HFFc6 (cell line): ENCODE results near the gene SCTR. TPM values are rescaled to one million over a fixed set of nuclear protein-coding genes. Genes with fewer than 3 reads are reported as not detected.

Experiments used
- DNase-seq: peaks from one replicate; pipeline ENCODE4 v3.0.0-alpha.2; 2018
- H3K27ac Mint-ChIP-seq: 2 replicates; pipeline ENCODE4 v1.8.0; 2020; ENCODE audit warnings: mild to moderate bottlenecking, mixed read lengths
- H3K27me3 Mint-ChIP-seq: 2 replicates; pipeline ENCODE4 v1.8.0; 2021; ENCODE audit warnings: mild to moderate bottlenecking, moderate library complexity, mixed read lengths; ENCODE audit not compliant: insufficient read depth
- H3K36me3 Mint-ChIP-seq: 2 replicates; pipeline ENCODE4 v1.8.0; 2021; ENCODE audit warnings: low read depth, mixed read lengths
- H3K4me1 Mint-ChIP-seq: 2 replicates; pipeline ENCODE4 v1.8.0; 2020; ENCODE audit warnings: low read depth, mixed read lengths
- H3K4me3 Mint-ChIP-seq: 2 replicates; pipeline ENCODE4 v1.8.0; 2020; ENCODE audit warnings: mild to moderate bottlenecking, moderate library complexity, mixed read lengths
- H3K9me3 Mint-ChIP-seq: 2 replicates; pipeline ENCODE4 v1.8.0; 2020; ENCODE audit warnings: mild to moderate bottlenecking, mixed read lengths
- total RNA-seq, 6 experiments: library from RNA; stranded (reverse); fragmentation: NEBNext Ultra II Directional; extraction: Animal tissue kit (Norgen Biotek cat#: 25700); gene quantifications; 2 replicates in 1 of 6; 3 replicates in 5 of 6; pipeline ENCODE4 v1.2.3, GENCODE V29; 2021
- TF ChIP-seq, protein P1 (sequence below): fragments of 200-600 bp; sonication (generic); IDR thresholded peaks from 2 replicates; pipeline ENCODE4 v1.5.0; 2021; ENCODE audit warnings: antibody characterized with exemption, mild to moderate bottlenecking

Gene SCTR
- total RNA-seq, 6 experiments from 2014 or later, result not detected

DNA sequence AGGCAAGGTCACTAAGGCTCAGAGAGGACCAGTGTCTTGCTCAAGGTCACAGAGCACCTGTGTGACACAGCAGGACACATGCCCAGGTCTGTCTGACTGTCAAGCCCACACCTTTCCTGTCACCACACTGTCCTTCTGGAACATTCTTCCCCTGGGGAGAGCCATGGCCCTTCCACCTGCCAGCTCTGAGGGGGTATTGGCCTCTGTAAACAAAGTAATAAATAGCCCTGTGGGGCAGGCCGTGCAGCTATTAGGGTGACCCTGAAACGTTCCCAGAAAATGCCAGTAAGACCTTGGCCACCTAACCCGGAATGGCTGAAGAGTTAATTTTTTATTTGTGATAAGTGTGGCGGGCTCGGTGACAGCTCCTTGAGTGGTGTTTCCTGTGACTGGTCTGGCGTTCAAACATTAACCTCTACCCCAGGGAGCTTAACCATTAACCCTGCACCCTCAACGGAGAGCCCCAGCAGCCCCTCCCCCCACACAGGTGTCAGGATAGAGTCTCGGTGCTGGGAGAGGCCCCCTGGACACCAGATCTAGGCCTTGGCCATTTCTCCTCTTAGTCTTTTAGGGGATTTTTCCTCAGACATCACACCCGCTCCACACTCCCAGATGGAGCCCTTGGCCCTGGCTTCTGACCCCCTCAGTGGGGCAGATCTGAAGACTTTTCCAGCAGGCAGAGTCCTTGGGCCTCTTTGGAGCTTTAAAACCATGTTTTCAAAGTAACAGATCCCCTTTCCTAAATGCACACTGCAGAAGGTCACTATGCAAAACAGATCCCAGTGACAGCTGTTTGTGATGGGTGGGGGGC is 36.6 kb downstream of the SCTR start:
- Mint-ChIP-seq H3K27ac (no peak overlapping the region), H3K36me3 (no peaks in the 10 kb centered on the region), H3K27me3 (peaks cover 19% of the 10 kb centered on the region), H3K9me3 (no peaks in the 10 kb centered on the region), H3K4me1 (peaks cover 11% of the 10 kb centered on the region), H3K4me3 (no peak overlapping the region)
- TF ChIP-seq, protein P1, sequence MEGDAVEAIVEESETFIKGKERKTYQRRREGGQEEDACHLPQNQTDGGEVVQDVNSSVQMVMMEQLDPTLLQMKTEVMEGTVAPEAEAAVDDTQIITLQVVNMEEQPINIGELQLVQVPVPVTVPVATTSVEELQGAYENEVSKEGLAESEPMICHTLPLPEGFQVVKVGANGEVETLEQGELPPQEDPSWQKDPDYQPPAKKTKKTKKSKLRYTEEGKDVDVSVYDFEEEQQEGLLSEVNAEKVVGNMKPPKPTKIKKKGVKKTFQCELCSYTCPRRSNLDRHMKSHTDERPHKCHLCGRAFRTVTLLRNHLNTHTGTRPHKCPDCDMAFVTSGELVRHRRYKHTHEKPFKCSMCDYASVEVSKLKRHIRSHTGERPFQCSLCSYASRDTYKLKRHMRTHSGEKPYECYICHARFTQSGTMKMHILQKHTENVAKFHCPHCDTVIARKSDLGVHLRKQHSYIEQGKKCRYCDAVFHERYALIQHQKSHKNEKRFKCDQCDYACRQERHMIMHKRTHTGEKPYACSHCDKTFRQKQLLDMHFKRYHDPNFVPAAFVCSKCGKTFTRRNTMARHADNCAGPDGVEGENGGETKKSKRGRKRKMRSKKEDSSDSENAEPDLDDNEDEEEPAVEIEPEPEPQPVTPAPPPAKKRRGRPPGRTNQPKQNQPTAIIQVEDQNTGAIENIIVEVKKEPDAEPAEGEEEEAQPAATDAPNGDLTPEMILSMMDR, result no peak
- no peak for DNase-seq

DNA sequence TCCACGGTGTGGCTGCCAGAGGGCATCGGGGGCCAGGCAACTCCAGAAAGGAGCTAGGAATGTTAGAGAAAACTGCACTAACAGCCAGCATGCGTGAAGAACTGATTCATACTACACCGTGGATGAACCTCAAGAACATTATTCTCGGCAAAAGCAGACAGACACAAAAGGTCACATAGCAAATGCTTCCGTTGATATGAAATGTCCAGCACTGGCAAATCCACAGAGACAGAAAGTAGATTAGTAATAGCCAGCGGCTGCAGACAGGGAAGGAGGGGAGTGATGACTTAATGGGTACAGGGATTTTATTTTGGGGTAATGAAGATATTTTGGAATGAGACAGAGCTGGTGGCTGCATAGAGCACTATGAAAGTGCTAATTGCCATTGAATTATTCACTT is 37.4 kb downstream of the SCTR start:
- TF ChIP-seq, protein P1, result no peak
- no peak for DNase-seq
- Mint-ChIP-seq H3K4me3 (no peak overlapping the region), H3K9me3 (no peaks in the 10 kb centered on the region), H3K27me3 (peaks cover 19% of the 10 kb centered on the region), H3K27ac (no peak overlapping the region), H3K4me1 (peaks cover 4% of the 10 kb centered on the region), H3K36me3 (no peaks in the 10 kb centered on the region)

DNA sequence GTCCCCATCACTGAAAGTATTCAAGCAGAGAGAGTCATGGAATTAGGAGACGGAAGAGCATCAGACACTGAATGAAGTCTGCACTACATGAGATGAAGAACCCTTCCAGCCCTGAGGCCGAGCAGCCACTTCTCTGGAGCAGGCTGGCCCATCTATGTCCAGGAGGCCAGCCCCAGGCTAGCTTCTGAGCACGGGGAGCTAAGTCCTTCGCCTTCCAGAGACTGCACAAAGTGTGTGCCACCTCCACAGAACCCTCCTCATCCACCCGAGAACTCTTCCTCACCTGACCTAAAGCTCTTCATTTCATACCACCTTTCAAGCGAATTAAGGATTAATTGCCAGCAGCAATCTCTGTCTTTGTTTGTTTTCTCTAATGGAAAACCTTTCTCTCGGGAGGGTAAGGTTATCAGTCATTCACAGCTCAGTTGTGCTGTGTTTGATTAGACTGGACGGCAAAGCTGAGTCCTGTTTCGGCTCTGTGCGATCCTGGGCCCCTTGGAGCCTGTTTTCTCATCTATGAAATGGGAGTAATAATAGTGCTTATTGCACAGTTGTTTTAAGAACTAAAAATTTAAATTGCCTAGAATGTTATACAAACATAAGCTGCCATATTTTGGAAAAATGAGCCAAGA is 38.0 kb downstream of the SCTR start:
- TF ChIP-seq, protein P1, result no peak
- no peak for DNase-seq
- Mint-ChIP-seq H3K4me1 (no peaks in the 10 kb centered on the region), H3K9me3 (no peaks in the 10 kb centered on the region), H3K27ac (no peak overlapping the region), H3K4me3 (no peak overlapping the region), H3K27me3 (peaks cover 22% of the 10 kb centered on the region), H3K36me3 (no peaks in the 10 kb centered on the region)

DNA sequence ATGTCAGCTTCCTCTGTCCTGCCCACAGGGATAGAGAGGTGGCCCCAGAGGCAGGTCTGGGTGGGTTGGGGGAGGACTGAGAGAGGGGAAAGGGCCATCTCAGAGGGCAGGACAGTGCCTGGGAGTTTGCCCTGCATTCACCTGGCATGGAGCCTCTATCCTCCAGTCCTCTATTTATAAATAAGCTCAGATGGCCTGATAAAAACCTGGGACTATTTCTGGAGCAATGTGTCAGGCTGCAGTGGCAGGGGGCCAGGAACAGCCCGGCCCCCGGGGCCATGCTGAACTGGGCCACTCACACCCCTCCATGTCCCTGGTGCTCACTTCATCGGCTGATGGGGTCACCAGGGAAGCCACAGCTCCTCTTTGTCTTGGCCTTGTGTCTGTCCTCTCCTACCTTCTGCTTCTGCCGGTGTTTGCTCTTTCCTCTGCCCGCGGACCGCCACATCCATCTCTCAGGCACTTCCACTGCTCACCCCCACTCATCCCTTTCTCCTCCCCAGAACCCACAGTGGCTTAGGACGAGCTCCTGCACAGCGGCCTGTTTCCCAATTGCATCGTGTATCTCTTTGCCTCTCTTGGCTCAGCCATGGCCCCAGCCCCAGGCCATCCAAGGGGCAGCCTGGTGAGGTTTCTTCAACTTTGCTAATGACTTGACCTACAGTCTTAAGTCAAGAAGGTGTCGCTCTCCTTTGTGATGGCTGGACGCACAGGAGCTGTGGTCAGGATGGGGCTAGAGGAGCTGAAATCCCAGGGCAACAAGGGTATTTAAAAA is 38.8 kb downstream of the SCTR start:
- no peaks in the 10 kb centered on the region for H3K9me3 Mint-ChIP-seq
- no peaks in the 10 kb centered on the region for H3K4me1 Mint-ChIP-seq
- TF ChIP-seq, protein P1, result no peak
- H3K27me3 Mint-ChIP-seq, result peaks cover 24% of the 10 kb centered on the region
- H3K36me3 Mint-ChIP-seq, result no peaks in the 10 kb centered on the region
- H3K27ac Mint-ChIP-seq, result no peak overlapping the region
- DNase-seq, result no peak
- no peak overlapping the region for H3K4me3 Mint-ChIP-seq

DNA sequence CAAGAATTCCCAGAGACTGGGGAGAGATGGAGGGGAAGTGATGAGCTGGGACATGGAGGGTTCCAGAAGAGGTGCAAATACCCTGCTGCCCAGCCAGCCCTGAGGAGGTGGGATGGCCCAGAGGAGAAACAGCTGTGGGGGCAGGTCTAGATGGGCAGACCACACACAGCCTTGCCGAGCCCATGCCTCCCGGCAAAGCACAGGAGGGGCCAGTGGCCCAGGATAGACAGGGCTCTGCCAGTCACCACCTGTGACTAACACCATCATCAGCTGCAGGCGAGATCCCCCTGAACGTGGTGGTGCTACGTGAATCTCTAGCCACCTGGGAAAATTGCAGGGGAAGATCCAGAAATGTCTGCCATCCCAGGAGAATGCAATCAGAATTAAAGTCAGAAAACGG is 39.4 kb downstream of the SCTR start:
- Mint-ChIP-seq H3K9me3 (no peaks in the 10 kb centered on the region), H3K27me3 (peaks cover 24% of the 10 kb centered on the region), H3K4me1 (no peaks in the 10 kb centered on the region), H3K27ac (no peak overlapping the region), H3K36me3 (no peaks in the 10 kb centered on the region), H3K4me3 (no peak overlapping the region)
- TF ChIP-seq, protein P1, result no peak
- no peak for DNase-seq
